ENCODE data around the gene CNTNAP3B.
"Not testable (repeated sequence)": the region's sequence is repeated elsewhere in the genome, so short reads cannot be mapped to it uniquely, and the experiment has no call there.

GRCh38 chr9:42071026-42071425, 58.2 kb downstream of the CNTNAP3B start:
- TF ChIP-seq, protein P1, sequence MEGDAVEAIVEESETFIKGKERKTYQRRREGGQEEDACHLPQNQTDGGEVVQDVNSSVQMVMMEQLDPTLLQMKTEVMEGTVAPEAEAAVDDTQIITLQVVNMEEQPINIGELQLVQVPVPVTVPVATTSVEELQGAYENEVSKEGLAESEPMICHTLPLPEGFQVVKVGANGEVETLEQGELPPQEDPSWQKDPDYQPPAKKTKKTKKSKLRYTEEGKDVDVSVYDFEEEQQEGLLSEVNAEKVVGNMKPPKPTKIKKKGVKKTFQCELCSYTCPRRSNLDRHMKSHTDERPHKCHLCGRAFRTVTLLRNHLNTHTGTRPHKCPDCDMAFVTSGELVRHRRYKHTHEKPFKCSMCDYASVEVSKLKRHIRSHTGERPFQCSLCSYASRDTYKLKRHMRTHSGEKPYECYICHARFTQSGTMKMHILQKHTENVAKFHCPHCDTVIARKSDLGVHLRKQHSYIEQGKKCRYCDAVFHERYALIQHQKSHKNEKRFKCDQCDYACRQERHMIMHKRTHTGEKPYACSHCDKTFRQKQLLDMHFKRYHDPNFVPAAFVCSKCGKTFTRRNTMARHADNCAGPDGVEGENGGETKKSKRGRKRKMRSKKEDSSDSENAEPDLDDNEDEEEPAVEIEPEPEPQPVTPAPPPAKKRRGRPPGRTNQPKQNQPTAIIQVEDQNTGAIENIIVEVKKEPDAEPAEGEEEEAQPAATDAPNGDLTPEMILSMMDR (IDR thresholded peaks at IDR 0.05), result not testable (repeated sequence)
- TF ChIP-seq POLR2A (IDR thresholded peaks at IDR 0.05), result not testable (repeated sequence)

All from adrenal gland (tissue), 5 donors.